Keratinocyte (primary cell): ENCODE results near the gene CD34. TPM values are rescaled to one million over a fixed set of nuclear protein-coding genes. Genes with fewer than 3 reads are reported as not detected.

Source experiments
- DNase-seq: peaks from one replicate; pipeline ENCODE4 v3.0.0-alpha.2; 2011; ENCODE audit warnings: low read depth, missing footprints, low spot score
- FAIRE-seq: peaks from 2 replicates; lab custom pipeline; 2011; peaks lifted over from hg19 to GRCh38; lab: Jason Lieb, UNC
- H2AFZ ChIP-seq: 2 replicates; pipeline ENCODE4 v1.6.0; 2012; ENCODE audit warnings: low read length, control low read depth, inconsistent platforms; ENCODE audit not compliant: control insufficient read depth
- H3K27ac ChIP-seq: 2 replicates; pipeline ENCODE4 v1.5.1; 2011; ENCODE audit warnings: low read length; ENCODE audit not compliant: control insufficient read depth, insufficient read depth
- H3K27me3 ChIP-seq: 3 replicates; pipeline ENCODE4 v1.6.0; 2011; ENCODE audit warnings: low read length; ENCODE audit not compliant: control insufficient read depth, insufficient read depth; ENCODE audit errors: extremely low read depth
- H3K36me3 ChIP-seq, 2 experiments: 2 replicates in 1 of 2; 3 replicates in 1 of 2; pipeline ENCODE4 v1.5.1; 2011; ENCODE audit warnings: low read length in 2 of 2, mild to moderate bottlenecking in 1 of 2; ENCODE audit not compliant: control insufficient read depth in 2 of 2, insufficient read depth in 2 of 2; ENCODE audit errors: extremely low read depth in 1 of 2
- H3K4me1 ChIP-seq: 3 replicates; pipeline ENCODE4 v1.5.1; 2011; ENCODE audit warnings: low read length; ENCODE audit not compliant: control insufficient read depth, insufficient read depth; ENCODE audit errors: extremely low read depth
- H3K4me2 ChIP-seq: 3 replicates; pipeline ENCODE4 v1.6.0; 2011; ENCODE audit warnings: low read depth, low read length; ENCODE audit not compliant: control insufficient read depth, insufficient read depth; ENCODE audit errors: extremely low read depth
- H3K4me3 ChIP-seq, 3 experiments: fragments of 200-600 bp in 1 of 3; sonication (generic) in 1 of 3; 2 replicates in 2 of 3; 3 replicates in 1 of 3; pipeline ENCODE4 v1.5.1; 2011 to 2016; ENCODE audit warnings: low read length in 3 of 3, mild to moderate bottlenecking in 3 of 3, control low read depth in 2 of 3, inconsistent platforms in 1 of 3, low read depth in 1 of 3, mixed read lengths in 1 of 3, mixed run types in 1 of 3, moderate library complexity in 1 of 3; ENCODE audit not compliant: control insufficient read depth in 2 of 3, insufficient read depth in 2 of 3; ENCODE audit errors: extremely low read depth in 1 of 3
- H3K79me2 ChIP-seq: 2 replicates; pipeline ENCODE4 v1.6.0; 2012; ENCODE audit warnings: low read length; ENCODE audit not compliant: control insufficient read depth, insufficient read depth
- H3K9ac ChIP-seq: 3 replicates; pipeline ENCODE4 v1.6.0; 2011; ENCODE audit warnings: low read length; ENCODE audit not compliant: control insufficient read depth, insufficient read depth; ENCODE audit errors: extremely low read depth
- H3K9me1 ChIP-seq: 3 replicates; pipeline ENCODE4 v1.6.0; 2011; ENCODE audit warnings: low read length; ENCODE audit not compliant: control insufficient read depth, insufficient read depth; ENCODE audit errors: extremely low read depth
- H3K9me3 ChIP-seq: 2 replicates; pipeline ENCODE4 v1.5.1; 2012; ENCODE audit warnings: low read depth, low read length; ENCODE audit not compliant: control insufficient read depth
- H4K20me1 ChIP-seq: 3 replicates; pipeline ENCODE4 v1.6.0; 2011; ENCODE audit warnings: low read length; ENCODE audit not compliant: control insufficient read depth, insufficient read depth; ENCODE audit errors: extremely low read depth
- CTCF ChIP-seq, 3 experiments: IDR thresholded peaks in 1 of 3; conservative IDR thresholded peaks in 1 of 3; optimal IDR thresholded peaks in 1 of 3; 2 replicates in 2 of 3; 3 replicates in 1 of 3; pipeline versions ENCODE3 to v1.5.1; 2011; ENCODE audit warnings: low read length in 3 of 3, mild to moderate bottlenecking in 3 of 3, moderate library complexity in 2 of 3, control low read depth in 1 of 3, inconsistent platforms in 1 of 3; ENCODE audit not compliant: insufficient read depth in 2 of 3; ENCODE audit errors: extremely low read depth in 1 of 3
- EZH2 ChIP-seq: IDR thresholded peaks from one replicate; pipeline ENCODE4 v1.6.1; 2012; ENCODE audit warnings: inconsistent platforms, mild to moderate bottlenecking, low read length, moderate library complexity
- dilution Hi-C: fragments of 300-500 bp; cut with MboI; formaldehyde crosslinking; loops from one replicate; pipeline ENCODE4 v1.7.0; 2020; ENCODE audit warnings: low sequenced_read_pairs; ENCODE audit not compliant: extremely low pct_ligation_motif_present
- polyA plus RNA-seq, 5 experiments: library from polyadenylated mRNA; depleted of rRNA in 3 of 5; stranded (reverse) in 3 of 5; stranded (forward) in 1 of 5; unstranded in 1 of 5; fragments of >200 nt; gene quantifications; 1 replicate in 1 of 5; 2 replicates in 3 of 5; 3 replicates in 1 of 5; pipeline versions ENCODE4 v1.2.1 to v1.2.3, GENCODE V29; 2011 to 2012; ENCODE audit warnings: missing spikeins in 2 of 5, low read depth in 1 of 5, low replicate concordance in 1 of 5

CD34 gene
- polyA plus RNA-seq, 1 donor (not counting 4 experiments of a cell fraction or from before 2014, with no cell fraction given): 0.03 TPM

DNA sequence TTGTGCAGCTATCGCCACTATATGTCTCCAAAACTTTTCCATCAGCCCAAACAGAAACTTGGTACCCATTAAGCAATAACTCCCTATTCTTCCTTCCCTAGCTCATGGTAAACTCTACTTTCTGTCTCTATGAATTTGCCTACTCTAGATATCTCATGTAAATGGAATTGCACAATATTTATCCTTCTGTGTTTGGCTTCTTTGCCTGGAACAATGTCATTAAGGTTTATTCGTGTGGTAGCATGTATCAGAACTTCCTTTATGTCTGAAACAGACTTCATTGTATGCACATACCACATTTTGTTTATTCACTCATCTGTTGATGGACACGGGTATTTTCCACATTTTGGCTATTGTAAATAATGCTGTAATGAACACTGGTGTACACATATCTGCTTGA is 40.7 kb upstream of the CD34 start:
- no peak overlapping the region for H3K4me3 ChIP-seq
- H3K27ac ChIP-seq: no peak overlapping the region
- H3K4me1 ChIP-seq: no peaks in the 10 kb centered on the region
- H3K79me2 ChIP-seq: no peaks in the 10 kb centered on the region
- TF ChIP-seq EZH2 (no peak), CTCF (optimal IDR thresholded peaks at IDR 0.05 in 1 of 3, IDR thresholded peaks at IDR 0.05 in 1 of 3, conservative IDR thresholded peaks at IDR 0.05 in 1 of 3; ENCODE audit: extremely low read depth in 1 of 3, insufficient read depth in 2 of 3, low read length in 3 of 3) (no peak)
- no peaks in the 10 kb centered on the region for H3K9me3 ChIP-seq
- no peaks in the 10 kb centered on the region for H4K20me1 ChIP-seq
- dilution Hi-C loops: no loop called here
- H3K27me3 ChIP-seq: no peaks in the 10 kb centered on the region
- H3K4me2 ChIP-seq: no peak overlapping the region
- no peaks in the 10 kb centered on the region for H3K36me3 ChIP-seq
- DNase-seq (no peak), FAIRE-seq (peak; percentile 77)
- H3K9ac ChIP-seq: no peak overlapping the region
- no peak overlapping the region for H2AFZ ChIP-seq
- H3K9me1 ChIP-seq: no peaks in the 10 kb centered on the region

GRCh38 chr1:207950750-207951149 is 39.8 kb upstream of the CD34 start:
- Histone ChIP-seq H3K4me1 (no peaks in the 10 kb centered on the region), H2AFZ (no peak overlapping the region), H3K4me2 (no peak overlapping the region), H4K20me1 (no peaks in the 10 kb centered on the region), H3K27ac (no peak overlapping the region), H3K9ac (no peak overlapping the region), H3K36me3 (no peaks in the 10 kb centered on the region), H3K27me3 (no peaks in the 10 kb centered on the region), H3K9me1 (no peaks in the 10 kb centered on the region), H3K79me2 (no peaks in the 10 kb centered on the region), H3K4me3 (no peak overlapping the region), H3K9me3 (no peaks in the 10 kb centered on the region)
- dilution Hi-C loops: no loop called here
- FAIRE-seq: no peak
- no peak for DNase-seq
- TF ChIP-seq CTCF (optimal IDR thresholded peaks at IDR 0.05 in 1 of 3, IDR thresholded peaks at IDR 0.05 in 1 of 3, conservative IDR thresholded peaks at IDR 0.05 in 1 of 3; ENCODE audit: extremely low read depth in 1 of 3, insufficient read depth in 2 of 3, low read length in 3 of 3) (no peak), EZH2 (no peak)
